Activated naive CD8-positive, alpha-beta T cell treated with anti-CD3 and anti-CD28 coated beads, Interleukin-2, amount 10 ng/mL, durations not matched to agents 7 days and 5 days (primary cell): ENCODE measurements around the gene EIF6. TPM values are rescaled to one million over a fixed set of nuclear protein-coding genes. Genes with fewer than 3 reads are reported as not detected.
A peak's percentile ranks its signal among the peaks of the same experiment; 100 is the strongest.

Source experiments
- ATAC-seq: fragments of 150-1000 bp; cut with Tn5 transposase; one replicate; pipeline ENCODE4 v1.10.0; 2021; ENCODE audit warnings: low read depth, moderate library complexity
- POLR2A ChIA-PET: fragments of 350-600 bp; sonication (Branson Sonifier 250); formaldehyde crosslinking; loops from one replicate; lab custom pipeline; 2021; ENCODE audit warnings: antibody characterized with exemption; lab: Charles Lee
- DNase-seq: peaks from one replicate; pipeline ENCODE4 v3.0.0; 2021
- H3K27ac Mint-ChIP-seq: one replicate; pipeline ENCODE4 v1.8.0; 2022; ENCODE audit warnings: mild to moderate bottlenecking, mixed read lengths
- H3K27me3 Mint-ChIP-seq: one replicate; pipeline ENCODE4 v1.8.0; 2022; ENCODE audit warnings: mild to moderate bottlenecking, moderate library complexity, mixed read lengths
- H3K36me3 Mint-ChIP-seq: one replicate; pipeline ENCODE4 v1.8.0; 2021; ENCODE audit warnings: mild to moderate bottlenecking, mixed read lengths
- H3K4me1 Mint-ChIP-seq: one replicate; pipeline ENCODE4 v1.8.0; 2021; ENCODE audit warnings: mixed read lengths
- H3K4me3 Mint-ChIP-seq: one replicate; pipeline ENCODE4 v1.8.0; 2022; ENCODE audit warnings: mild to moderate bottlenecking, moderate library complexity, mixed read lengths
- H3K9me3 Mint-ChIP-seq: one replicate; pipeline ENCODE4 v1.8.0; 2021; ENCODE audit warnings: mixed read lengths
- total RNA-seq, 2 experiments: library from RNA; stranded (reverse); gene quantifications; one replicate each; pipeline ENCODE4 v1.2.3, GENCODE V29; 2021

The EIF6 gene
- total RNA-seq, 2 experiments from 2014 or later = 81.0 to 83.9 TPM

- H3K27ac Mint-ChIP-seq = peak overlapping the region; percentile 71
- H3K36me3 Mint-ChIP-seq = peaks cover 1% of the 10 kb centered on the region
- no peaks in the 10 kb centered on the region for H3K9me3 Mint-ChIP-seq
- DNase-seq = no peak
- H3K27me3 Mint-ChIP-seq = no peaks in the 10 kb centered on the region
- ATAC-seq = peak; percentile 83
- POLR2A ChIA-PET = no interaction called here
- H3K4me1 Mint-ChIP-seq = peaks cover 22% of the 10 kb centered on the region
- no peak overlapping the region for H3K4me3 Mint-ChIP-seq
These were observed 21.3 kb upstream of the EIF6 start for GRCh38 chr20:35305682-35306556.

DNA sequence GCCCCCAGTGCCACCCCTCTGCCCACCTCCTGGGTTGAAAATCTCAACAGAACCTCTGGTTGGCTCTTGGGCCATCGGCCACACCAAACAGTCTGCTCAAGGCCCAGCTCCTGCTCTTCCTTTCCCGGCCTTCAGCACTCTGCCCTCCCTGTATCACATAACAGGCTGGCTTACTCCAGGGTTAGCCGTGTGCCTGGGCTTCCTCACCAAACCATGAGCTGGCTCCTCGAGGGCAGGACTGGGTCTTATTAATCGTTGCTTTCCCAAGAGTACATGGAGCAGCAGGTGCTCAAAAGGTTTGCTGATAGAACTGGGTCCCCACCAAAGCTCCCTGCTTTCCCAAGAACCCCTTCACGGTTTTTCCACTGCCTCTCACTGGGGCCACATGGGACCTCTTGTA is 20.4 kb upstream of the EIF6 start:
- no peaks in the 10 kb centered on the region for H3K27me3 Mint-ChIP-seq
- peaks cover 22% of the 10 kb centered on the region for H3K4me1 Mint-ChIP-seq
- peak overlapping the region; percentile 71 for H3K27ac Mint-ChIP-seq
- peaks cover 1% of the 10 kb centered on the region for H3K36me3 Mint-ChIP-seq
- POLR2A ChIA-PET = no interaction called here
- DNase-seq = no peak
- no peak for ATAC-seq
- no peak overlapping the region for H3K4me3 Mint-ChIP-seq
- no peaks in the 10 kb centered on the region for H3K9me3 Mint-ChIP-seq

- Mint-ChIP-seq H3K4me1 (peaks cover 24% of the 10 kb centered on the region), H3K4me3 (no peak overlapping the region), H3K9me3 (no peaks in the 10 kb centered on the region), H3K27me3 (no peaks in the 10 kb centered on the region), H3K27ac (peak overlapping the region; percentile 82), H3K36me3 (peaks cover 1% of the 10 kb centered on the region)
- DNase-seq (peak; percentile 77), ATAC-seq (peak; percentile 77)
- POLR2A ChIA-PET = interaction anchor here (0.5 to 1.3 kb wide), 3 partner anchors 11 to 152 kb away, joined by 3 to 4 read pairs (median 3); partner anchors contain the start of gene CEP250
These were observed 19.3 kb upstream of the EIF6 start for GRCh38 chr20:35303735-35304491.

DNA sequence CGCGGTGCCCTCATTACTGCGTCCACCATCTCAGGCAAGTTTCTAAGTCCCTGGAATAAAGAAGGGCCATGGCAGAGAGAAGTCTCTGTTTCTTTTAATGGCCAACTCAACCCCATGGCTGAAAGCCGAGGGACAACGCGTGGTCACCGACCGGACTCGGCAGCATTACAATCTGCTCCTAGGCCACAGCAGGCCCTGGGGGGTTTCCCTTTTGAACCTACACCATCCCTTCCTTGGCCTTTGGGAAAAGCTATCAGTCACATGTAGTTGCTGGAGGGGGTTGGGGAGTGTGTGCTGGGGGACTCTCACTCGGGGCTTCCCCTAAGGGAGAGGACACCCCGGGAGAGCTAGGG is 18.8 kb upstream of the EIF6 start:
- H3K4me3 Mint-ChIP-seq = no peak overlapping the region
- peaks cover 1% of the 10 kb centered on the region for H3K36me3 Mint-ChIP-seq
- no peaks in the 10 kb centered on the region for H3K27me3 Mint-ChIP-seq
- H3K27ac Mint-ChIP-seq = no peak overlapping the region
- H3K9me3 Mint-ChIP-seq = no peaks in the 10 kb centered on the region
- DNase-seq (no peak), ATAC-seq (no peak)
- POLR2A ChIA-PET = interaction anchor here (1.3 kb wide), 1 partner anchor 10 kb away, joined by 3 read pairs; no protein-coding TSS in a partner anchor
- peaks cover 24% of the 10 kb centered on the region for H3K4me1 Mint-ChIP-seq

GRCh38 chr20:35302421-35303335 is 18.1 kb upstream of the EIF6 start:
- ATAC-seq = no peak
- DNase-seq = no peak
- H3K4me1 Mint-ChIP-seq = peaks cover 24% of the 10 kb centered on the region
- H3K27me3 Mint-ChIP-seq = no peaks in the 10 kb centered on the region
- no peak overlapping the region for H3K27ac Mint-ChIP-seq
- no peaks in the 10 kb centered on the region for H3K9me3 Mint-ChIP-seq
- POLR2A ChIA-PET = interaction anchor here (0.6 to 1.3 kb wide), 3 partner anchors 8 to 18 kb away, joined by 3 to 5 read pairs (median 3); partner anchors contain the start of gene EIF6
- H3K36me3 Mint-ChIP-seq = peaks cover 1% of the 10 kb centered on the region
- no peak overlapping the region for H3K4me3 Mint-ChIP-seq

DNA sequence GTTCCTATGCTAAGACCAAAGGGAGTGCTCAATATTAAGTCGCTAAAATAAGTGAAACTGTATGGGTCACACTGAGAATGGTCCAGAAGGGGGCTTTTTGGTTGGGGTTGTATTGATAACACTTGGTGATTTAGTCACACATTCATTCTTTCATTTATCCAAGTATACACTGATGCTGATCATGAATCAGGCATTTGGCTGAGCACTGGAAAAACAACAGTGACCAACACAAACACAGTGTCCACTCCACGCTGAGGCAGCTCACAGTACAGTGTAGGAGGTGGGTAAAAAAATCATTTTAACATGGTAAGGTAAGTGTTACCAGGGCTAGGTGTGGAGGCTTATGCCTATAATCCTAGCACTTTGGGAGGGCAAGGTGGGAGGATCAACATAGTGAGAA is 16.9 kb upstream of the EIF6 start:
- H3K4me1 Mint-ChIP-seq = peaks cover 17% of the 10 kb centered on the region
- no peak overlapping the region for H3K4me3 Mint-ChIP-seq
- POLR2A ChIA-PET = interaction anchor here (0.6 kb wide), 1 partner anchor 20 kb away, joined by 3 read pairs; no protein-coding TSS in a partner anchor
- H3K9me3 Mint-ChIP-seq = no peaks in the 10 kb centered on the region
- no peaks in the 10 kb centered on the region for H3K27me3 Mint-ChIP-seq
- H3K36me3 Mint-ChIP-seq = no peaks in the 10 kb centered on the region
- no peak for ATAC-seq
- no peak for DNase-seq
- H3K27ac Mint-ChIP-seq = no peak overlapping the region

DNA sequence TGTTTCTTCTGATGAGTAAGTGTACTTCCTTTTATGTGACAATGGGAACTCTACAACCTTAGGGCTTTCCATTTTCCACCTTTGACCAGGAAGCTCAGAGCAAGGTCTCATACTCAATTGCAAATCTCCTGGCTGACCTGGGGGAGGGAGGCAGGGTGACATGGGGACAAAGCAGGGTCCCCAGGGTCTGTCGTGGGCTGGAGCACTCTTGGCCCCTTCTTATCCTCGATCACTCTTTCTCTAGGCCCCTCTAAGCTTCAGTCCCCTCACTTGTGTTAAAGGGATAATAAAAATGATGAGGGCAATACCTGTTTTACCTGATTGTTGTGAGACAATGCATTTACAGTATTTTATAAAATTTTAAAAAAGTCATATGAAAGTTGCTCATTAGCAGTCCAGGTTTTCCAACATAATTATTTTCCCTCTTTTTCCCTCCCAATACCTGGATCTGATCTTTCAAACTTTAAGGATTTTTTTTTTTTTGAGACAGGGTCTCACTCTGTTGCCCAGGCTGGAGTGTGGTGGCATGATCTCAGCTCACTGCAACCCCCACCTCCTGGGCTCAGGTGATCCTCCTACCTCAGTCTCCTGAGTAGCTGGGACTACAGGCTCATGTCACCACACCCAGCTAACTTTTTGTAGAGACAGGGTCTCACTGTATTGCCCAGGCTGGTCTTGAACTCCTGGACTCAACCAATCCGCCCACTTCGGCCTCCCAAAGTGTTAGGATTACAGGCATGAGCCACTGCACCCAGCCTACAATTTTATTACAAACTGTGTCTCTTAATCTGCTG is 16.1 kb upstream of the EIF6 start:
- no peak overlapping the region for H3K4me3 Mint-ChIP-seq
- no peaks in the 10 kb centered on the region for H3K36me3 Mint-ChIP-seq
- H3K4me1 Mint-ChIP-seq = peaks cover 14% of the 10 kb centered on the region
- no peaks in the 10 kb centered on the region for H3K9me3 Mint-ChIP-seq
- peaks cover 2% of the 10 kb centered on the region for H3K27me3 Mint-ChIP-seq
- H3K27ac Mint-ChIP-seq = no peak overlapping the region
- ATAC-seq = no peak
- POLR2A ChIA-PET = no interaction called here
- DNase-seq = no peak

- ATAC-seq (no peak), DNase-seq (no peak)
- Mint-ChIP-seq H3K27me3 (peaks cover 6% of the 10 kb centered on the region), H3K27ac (peak overlapping the region; percentile 23), H3K4me1 (peaks cover 8% of the 10 kb centered on the region), H3K9me3 (no peaks in the 10 kb centered on the region), H3K36me3 (no peaks in the 10 kb centered on the region), H3K4me3 (no peak overlapping the region)
- POLR2A ChIA-PET = interaction anchor here (0.6 kb wide), 1 partner anchor 140 kb away, joined by 5 read pairs; no protein-coding TSS in a partner anchor
These were observed 15.2 kb upstream of the EIF6 start for GRCh38 chr20:35299780-35300179.

GRCh38 chr20:35298264-35298663 is 13.7 kb upstream of the EIF6 start:
- Mint-ChIP-seq H3K9me3 (no peaks in the 10 kb centered on the region), H3K4me3 (no peak overlapping the region), H3K36me3 (no peaks in the 10 kb centered on the region), H3K27ac (no peak overlapping the region), H3K27me3 (peaks cover 10% of the 10 kb centered on the region), H3K4me1 (peaks cover 2% of the 10 kb centered on the region)
- no peak for DNase-seq
- ATAC-seq = no peak
- POLR2A ChIA-PET = no interaction called here

- H3K27ac Mint-ChIP-seq = no peak overlapping the region
- DNase-seq (no peak), ATAC-seq (no peak)
- H3K4me1 Mint-ChIP-seq = peaks cover 2% of the 10 kb centered on the region
- POLR2A ChIA-PET = interaction anchor here (1.4 kb wide), 1 partner anchor 13 kb away, joined by 4 read pairs; the partner anchor contains the start of gene EIF6
- H3K4me3 Mint-ChIP-seq = no peak overlapping the region
- H3K36me3 Mint-ChIP-seq = no peaks in the 10 kb centered on the region
- no peaks in the 10 kb centered on the region for H3K9me3 Mint-ChIP-seq
- H3K27me3 Mint-ChIP-seq = peaks cover 10% of the 10 kb centered on the region
These were observed 13.2 kb upstream of the EIF6 start for GRCh38 chr20:35297740-35298139.

GRCh38 chr20:35297155-35297554 is 12.6 kb upstream of the EIF6 start:
- POLR2A ChIA-PET = interaction anchor here (1.4 kb wide), 1 partner anchor 12 kb away, joined by 4 read pairs; the partner anchor contains the start of gene EIF6
- H3K9me3 Mint-ChIP-seq = no peaks in the 10 kb centered on the region
- peaks cover 2% of the 10 kb centered on the region for H3K4me1 Mint-ChIP-seq
- ATAC-seq (no peak), DNase-seq (no peak)
- no peak overlapping the region for H3K4me3 Mint-ChIP-seq
- H3K27me3 Mint-ChIP-seq = peaks cover 10% of the 10 kb centered on the region
- H3K27ac Mint-ChIP-seq = no peak overlapping the region
- H3K36me3 Mint-ChIP-seq = no peaks in the 10 kb centered on the region

DNA sequence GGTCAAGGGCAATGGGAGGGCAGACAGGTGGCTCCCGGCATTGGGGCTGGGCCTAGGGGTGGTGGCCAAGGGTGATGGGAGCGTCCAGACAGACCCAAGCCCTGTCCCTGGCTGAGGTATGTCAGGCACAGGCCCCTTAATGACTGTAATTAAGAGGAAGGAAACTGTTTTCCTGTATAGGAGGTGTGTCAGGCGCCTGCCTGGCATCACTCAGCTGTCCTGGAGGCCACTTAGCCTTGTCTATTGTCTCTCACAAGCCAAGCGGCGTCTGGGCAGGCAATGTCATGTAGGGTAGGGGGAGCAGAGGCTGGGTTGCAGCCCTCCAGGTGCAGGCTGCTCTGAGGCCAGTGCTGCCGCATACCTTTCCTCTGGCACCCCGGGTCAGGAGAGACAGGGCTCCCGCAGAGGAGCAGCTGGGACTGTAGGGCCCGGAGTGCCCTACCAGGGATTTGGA is 11.6 kb upstream of the EIF6 start:
- H3K27me3 Mint-ChIP-seq = peaks cover 10% of the 10 kb centered on the region
- ATAC-seq (no peak), DNase-seq (no peak)
- H3K9me3 Mint-ChIP-seq = no peaks in the 10 kb centered on the region
- no peak overlapping the region for H3K4me3 Mint-ChIP-seq
- no peak overlapping the region for H3K27ac Mint-ChIP-seq
- peaks cover 2% of the 10 kb centered on the region for H3K4me1 Mint-ChIP-seq
- POLR2A ChIA-PET = no interaction called here
- no peaks in the 10 kb centered on the region for H3K36me3 Mint-ChIP-seq
